Measurements from ENCODE around the gene PPP1R14D.
"Not testable (repeated sequence)": the region's sequence is repeated elsewhere in the genome, so short reads cannot be mapped to it uniquely, and the experiment has no call there.

Gene PPP1R14D, protein sequence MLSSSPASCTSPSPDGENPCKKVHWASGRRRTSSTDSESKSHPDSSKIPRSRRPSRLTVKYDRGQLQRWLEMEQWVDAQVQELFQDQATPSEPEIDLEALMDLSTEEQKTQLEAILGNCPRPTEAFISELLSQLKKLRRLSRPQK

DNA sequence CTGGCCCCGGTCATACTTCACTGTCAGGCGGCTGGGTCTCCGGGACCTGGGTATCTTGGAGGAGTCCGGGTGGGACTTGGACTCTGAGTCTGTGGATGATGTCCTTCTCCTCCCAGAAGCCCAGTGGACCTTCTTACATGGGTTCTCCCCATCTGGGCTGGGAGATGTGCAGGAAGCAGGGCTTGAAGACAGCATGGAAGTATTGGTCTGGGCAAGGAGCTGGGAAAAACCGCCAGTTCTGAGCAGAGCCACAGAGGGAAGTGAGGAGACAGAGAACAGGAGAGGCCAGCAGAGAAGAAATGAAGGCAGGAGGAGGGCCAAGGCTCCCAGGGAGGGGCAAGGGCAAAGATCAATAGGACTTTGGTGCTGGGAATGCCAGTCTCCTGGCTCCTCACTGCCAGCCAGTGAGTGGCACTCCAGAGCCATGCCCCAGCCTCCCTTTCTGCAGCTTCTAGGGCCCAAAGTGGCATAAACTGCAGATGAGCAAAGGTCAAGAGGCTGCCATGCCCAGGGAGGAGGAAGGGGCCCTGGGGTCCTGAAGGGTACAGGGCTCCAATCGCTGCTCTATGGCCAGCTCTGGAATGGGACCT, at the start of gene PPP1R14D:
Gene PPP1R14D, minus strand, starts transcription at position 262 of the 590 bp plus-strand sequence. Its CDS starts 67 bp downstream, at position 195.
- DNase-seq, result no peak
- no peak for ATAC-seq

DNA sequence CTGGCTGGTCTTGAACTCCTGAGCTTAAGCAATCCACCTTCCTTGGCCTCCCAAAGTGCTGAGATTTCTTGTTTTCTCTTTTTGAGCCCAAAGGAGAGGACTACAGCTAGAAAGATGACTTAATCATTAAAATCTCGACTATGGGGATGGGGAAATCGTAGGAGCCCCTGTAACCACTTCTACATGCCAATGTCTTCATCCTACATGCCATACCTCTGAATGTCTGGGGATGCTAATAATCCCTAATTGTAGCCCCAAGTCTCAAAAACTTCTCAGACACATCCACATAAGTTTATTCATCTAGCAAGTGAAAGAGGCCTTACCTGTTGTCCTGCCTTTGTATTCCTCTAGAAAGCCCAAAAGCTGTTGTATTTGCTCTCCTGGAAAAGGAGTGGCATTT, 49.2 kb upstream of the PPP1R14D start:
- ATAC-seq, result no peak
- no peak for DNase-seq

DNA sequence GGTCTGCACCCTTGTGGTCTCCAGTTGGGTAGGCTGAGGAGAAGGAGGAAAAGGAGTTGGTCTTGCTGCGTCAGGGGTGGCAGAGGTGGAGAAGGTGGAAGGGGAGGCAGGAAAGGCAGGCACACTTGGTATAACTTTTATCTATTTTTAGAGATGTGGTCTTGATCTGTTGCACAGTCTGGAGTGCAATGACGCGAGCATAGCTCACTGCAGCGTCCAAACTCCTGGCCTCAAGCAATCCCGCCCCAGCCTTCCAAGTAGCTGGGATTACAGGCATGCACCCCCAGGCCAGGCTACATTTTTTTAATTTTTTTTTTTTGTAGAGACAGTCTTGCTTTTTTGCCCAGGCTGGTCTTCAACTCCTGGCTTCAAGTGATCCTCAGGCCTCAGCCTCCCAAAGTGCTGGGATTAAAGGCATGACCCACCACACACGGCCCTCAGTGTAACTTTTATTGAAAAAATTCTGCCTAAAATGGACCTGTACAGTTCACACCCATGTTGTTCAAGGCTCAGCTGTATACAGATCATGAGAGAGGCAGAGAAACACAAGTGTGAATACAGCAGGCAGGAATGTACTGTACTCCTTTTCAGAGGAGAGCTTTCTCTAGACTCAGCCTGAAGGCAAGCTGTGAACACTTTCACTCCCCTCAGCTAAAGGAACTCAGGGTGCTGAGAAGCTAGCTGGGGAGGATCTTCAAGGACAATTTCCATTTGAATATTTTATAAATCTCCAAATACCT, 47.7 kb upstream of the PPP1R14D start:
- DNase-seq, result no peak
- ATAC-seq, result no peak

DNA sequence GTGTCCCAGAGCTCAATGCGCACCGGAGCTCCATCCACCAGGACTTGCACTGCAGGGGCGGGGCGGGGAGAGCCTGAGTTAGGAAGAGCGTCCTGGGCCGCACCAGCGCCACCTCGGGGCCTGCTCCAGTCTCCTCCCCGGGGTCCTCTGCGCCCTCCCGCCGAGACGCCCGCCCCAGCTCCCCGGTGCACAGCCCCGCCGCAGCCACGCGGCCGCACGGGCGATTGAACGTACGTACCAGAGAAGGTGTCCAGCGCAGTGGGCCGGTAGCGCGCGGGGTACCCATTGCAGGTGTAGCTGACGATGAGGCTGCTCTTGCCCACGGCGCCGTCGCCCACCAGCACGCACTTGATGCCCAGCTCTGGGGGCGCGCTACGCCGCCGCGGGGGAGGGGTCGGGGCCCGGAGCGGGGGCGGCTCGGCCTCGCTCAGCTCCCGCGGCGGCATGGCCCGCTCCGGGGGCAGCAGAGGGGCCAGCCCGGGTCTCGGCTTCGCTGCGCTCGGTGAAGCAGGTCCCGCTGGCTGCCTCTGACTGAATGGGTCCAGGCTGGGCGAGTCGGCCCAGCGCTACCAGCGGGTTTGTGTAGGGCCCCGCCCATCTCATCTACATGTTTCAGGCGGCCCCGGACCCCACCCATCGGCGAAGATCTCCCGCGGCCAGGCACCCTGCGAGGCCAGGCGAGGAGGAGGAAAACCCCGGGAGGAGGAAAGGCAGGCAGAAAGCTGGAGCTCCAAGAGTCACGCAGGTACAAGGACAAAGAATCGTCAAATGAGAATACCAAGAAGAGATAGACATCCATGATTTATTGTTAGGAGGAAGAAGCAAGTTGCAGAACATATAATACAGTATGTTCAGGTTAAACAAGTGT, 45.4 kb upstream of the PPP1R14D start, which contains the start of gene RHOV:
Gene RHOV, minus strand, starts transcription at position 541 of the 868 bp plus-strand sequence. Its CDS starts 95 bp downstream, at position 446.
- peak; percentile 72 for DNase-seq

DNA sequence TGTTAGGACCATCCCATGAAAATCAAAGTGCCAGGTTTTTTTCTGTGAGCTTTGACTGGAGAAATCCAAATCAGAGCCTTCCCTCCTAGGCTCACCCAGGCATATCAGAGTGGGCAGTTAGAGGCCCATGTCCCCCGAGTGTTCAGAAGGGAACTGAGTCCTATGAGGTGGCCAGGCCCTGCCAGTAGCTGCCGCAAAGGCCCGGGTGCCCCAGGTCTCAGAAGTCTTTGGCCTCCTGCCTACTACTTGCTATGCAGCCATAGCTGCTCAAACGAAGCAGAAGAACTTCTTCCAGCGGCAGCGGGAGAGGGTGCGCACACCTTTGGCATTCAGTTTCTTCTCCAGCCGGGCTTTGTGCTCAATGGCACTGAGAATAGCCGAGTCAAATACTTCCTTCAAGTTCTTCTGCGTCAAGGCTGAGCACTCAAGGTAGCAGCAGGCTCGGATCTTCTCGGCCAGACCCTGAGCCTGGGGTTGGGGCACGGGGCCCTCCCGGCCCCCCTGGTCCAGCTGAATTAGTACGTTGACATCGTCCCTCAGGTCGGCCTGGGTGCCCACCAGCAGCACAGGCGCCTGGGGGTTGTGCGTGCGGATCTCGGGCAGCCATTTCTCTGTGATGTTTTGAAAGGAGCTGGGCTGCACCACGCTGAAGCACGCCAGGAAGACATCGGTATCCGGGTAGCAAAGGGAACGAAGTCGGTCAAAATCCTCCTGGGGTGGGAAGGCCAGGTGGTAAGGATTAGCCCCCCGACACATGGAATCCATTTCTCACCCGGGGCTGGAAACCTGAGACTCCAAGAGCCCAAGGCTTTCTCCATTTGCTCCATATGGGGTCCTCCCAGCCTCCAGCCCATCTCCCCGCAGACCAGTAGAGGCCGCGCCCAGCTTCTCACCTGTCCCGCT, 44.5 kb upstream of the PPP1R14D start:
- ATAC-seq, result no peak
- DNase-seq, result no peak

More for the DNA sequence above, 45.4 kb upstream of the PPP1R14D start, which contains the start of gene RHOV:
- ATAC-seq, result peak; percentile 82

DNA sequence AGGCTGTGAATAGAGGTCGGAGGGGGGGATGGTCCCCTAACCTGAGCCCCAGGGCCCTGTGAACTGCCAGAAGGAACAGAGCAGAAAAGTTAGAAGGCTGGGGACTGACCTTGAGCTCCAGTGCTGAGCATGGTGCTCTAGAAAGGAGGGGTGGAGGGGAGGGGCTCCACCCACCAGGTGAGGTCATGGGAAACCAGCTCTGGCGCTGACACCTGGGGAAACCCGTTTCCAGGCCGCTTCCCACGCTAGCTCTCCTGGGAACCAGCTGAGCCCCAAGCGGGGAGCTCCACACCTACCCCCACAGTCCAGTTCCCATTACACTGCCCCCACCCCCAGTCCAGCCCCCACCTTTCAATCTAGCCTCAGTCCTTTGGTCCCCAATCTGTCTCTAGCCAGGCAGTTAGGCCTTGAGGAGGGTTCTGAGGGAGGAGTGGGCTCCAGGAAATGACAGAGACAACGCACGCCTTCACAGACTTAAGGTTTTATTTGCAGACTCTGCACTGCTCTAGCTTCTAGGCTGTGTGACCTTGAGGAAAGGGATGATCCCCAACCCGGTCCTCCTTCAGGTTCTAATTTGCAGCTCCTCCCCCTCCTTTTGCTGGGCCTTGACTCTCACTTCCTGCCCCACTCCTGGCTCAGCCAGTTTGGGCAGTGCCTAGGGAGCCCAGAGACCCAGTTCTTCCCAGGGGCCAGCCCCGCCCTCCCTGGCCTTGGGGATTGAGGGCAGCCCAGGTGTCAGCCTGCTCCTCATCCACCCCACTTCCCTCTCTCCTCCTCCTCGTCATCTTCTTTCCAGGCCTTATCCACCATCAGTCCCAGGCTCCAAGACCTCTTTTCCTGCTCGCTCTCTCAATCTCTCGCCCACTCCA, 43.5 kb upstream of the PPP1R14D start:
- ATAC-seq (peak; percentile 22), DNase-seq (peak; percentile 22)

DNA sequence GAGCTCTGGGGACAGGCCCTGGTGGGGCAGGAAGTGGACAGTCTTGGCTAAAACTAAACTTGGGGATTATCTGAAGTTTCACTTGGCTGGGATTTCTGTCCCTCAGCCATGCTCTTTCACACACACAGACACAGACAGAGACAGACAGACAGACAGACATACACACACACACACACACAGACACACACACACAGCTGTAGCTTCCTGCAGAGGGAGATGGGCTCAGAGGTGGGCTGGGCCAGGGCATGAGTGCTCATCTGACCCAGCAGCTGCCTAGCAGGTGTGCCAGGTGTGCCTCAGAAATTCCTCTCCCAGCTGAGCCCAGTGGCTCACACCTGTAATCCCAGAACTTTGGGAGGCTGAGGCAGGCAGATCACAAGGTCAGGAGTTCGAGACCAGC, 42.2 kb upstream of the PPP1R14D start:
- no peak for ATAC-seq
- no peak for DNase-seq

DNA sequence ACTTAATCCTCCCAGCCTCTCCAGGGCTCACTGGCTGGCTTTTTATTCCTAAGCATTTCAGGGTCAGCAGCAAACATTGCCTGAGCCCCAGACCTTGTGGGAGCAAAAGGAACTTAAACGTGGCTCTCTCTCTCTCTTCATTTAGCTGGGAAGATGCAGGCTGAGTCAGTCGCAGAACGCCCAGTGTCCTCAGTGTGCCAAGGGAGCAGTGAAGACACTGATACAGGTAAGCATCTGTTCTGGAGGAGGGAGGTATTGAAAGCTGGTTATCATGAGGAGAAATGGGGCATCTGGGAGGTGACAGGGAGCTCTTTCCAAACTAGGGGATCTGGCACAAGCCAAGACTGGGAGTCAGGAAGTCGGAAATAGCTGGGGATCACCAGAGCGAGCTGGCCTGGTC, 41.2 kb upstream of the PPP1R14D start:
- DNase-seq (no peak), ATAC-seq (no peak)

DNA sequence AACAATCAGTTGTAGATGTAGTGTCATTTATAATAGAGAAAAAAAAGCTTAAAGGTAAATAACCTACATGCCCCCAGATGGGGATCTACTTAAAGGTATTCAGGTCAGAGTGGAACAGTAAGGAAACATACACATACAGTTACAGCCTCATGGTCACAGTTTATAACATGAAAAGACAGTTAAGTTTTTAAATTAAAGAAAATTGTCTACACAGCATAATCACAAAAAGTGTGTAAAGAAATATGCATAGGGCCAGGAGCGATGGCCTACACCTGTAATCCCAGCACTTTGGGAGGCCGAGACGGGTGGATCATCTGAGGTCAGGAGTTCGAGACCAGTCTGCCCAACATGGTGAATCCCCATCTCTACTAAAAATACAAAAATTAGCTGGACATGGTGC, 38.7 kb upstream of the PPP1R14D start:
- DNase-seq (no peak), ATAC-seq (no peak)

DNA sequence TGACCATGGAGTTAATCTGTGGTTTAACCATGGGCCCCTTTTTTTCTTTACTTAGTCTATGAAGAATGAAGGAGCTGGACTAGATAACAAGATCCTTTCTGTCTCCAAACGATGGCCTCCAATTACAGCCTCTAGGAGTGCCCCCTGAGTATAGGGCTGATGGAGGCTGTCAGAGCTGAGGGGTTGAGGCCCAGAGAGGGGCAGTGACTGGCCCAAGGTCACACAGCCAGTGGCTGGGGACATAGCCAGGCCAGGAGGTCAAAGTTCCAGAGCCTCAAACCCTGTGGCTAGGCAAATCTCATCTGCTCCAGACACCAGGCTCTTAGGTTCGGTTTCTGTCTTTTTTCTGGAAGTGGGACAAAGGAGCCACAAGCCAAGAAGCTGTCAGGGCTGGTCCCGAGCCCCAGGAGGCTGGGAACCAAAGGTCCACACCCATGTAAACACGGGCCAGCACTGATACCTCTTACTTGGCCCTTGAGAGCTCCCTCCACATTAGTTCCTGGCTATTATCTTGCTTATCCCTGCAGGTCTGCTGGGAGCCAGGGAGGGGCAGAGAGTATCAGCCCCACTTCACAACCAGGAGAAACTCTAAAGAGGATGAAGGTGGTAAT, 35.3 kb upstream of the PPP1R14D start:
- ATAC-seq, result no peak
- no peak for DNase-seq

DNA sequence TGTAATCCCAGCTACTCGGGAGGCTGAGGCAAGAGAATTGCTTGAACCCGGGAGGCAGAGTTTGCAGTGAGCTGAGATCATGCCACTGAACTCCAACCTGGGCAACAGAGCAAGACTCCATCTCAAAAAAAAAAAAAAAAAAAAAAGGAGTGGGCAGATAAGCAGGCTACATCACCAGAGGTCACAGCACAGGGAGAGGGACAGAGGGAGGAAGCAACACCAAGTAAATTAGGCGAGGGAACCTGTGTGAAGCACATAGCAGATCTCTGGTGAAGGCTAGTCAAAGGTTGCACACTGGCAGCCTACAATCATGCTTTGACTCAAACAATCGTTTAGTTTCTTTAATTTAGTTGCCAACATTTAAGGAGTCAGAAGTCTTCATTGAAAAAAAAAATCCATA, 32.6 kb upstream of the PPP1R14D start:
- not testable (repeated sequence) for DNase-seq, ATAC-seq

DNA sequence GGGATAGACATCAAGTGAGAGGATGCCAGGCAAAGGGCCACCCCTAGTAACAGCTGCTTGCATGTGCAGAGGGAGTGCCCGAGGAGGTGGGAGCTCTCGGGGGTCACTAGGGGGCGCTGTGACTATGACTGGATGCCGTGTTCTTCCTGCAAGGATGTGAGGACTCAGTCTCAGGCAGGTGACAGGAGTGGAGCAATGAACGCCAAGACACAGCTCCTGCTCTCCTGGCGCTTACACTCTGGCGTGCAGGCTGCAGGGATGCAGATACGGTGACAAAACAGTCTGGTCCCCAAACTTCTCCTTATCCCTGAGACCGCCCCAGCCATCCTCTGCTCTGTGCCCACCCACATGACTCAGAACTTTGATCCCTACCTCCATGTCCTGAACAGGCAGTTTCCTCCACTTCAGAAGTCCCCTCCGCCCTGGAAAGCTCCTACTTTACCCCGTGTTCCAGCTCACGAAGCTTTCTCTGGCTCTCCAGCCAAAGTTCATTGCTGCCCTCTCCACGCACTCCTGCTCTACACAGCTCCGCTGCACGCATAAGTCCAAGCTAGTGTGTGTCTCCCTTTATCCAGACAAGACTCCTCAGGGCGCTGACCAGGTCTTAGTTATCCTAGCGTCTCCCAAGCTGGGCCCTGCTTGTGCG, 30.8 kb upstream of the PPP1R14D start:
- ATAC-seq, result peak; percentile 84
- peak; percentile 90 for DNase-seq

DNA sequence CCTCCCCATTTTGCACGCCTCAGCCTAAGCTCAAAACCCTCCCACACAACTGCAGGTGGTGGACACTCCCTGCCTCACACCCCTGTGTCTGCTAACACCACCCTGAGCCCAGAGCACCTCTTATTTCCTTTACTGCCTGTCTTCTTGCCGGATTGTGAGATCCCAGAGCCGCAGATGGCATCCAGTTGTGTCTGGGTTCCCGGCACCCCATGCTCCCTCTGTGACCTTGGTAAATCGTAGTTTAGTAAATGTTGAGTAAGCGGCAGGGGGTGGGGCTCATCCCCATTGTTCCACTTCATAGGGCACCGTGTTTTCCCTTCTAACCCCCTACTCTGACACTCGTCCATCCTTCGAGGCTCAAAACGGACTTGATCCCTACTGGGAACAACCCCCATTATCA, 30.2 kb upstream of the PPP1R14D start:
- ATAC-seq, result no peak
- DNase-seq, result no peak

DNA sequence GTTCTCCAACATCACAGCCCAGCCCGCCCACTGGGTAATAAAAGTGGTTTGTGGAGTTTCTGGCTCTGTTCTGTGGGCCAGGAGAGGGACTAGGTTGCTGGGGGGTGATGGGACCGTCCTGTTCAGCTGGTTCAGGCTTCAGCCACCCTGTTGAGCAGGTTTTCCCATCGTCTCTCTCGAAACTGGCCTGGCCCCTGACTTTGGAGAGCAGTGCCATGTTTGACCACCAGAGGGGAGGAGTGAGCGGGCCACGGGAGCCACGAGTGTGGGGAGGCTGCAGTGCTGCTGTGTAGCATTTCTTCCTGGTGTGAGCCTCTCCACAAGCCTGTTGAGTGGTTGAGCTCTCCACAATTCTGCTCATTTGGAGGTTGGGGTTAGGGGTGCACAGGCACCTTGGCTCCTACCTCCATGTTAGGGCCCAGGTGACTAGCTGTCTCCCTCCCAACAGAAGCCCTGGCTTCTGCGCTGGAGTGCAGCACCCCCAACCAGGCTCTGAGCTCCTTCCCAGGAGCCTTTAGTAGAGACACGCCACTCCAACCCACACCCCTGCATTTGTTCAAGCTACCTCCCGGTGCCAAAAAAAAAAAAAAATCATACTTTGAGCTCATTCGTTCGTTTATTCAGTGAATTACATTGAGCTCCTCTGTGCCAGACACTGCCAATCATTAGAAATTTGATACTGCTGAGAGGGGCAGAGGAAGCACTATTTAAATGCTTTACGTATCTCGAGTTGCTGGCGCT, 29.3 kb upstream of the PPP1R14D start:
- peak; percentile 87 for DNase-seq
- ATAC-seq, result peak; percentile 81

DNA sequence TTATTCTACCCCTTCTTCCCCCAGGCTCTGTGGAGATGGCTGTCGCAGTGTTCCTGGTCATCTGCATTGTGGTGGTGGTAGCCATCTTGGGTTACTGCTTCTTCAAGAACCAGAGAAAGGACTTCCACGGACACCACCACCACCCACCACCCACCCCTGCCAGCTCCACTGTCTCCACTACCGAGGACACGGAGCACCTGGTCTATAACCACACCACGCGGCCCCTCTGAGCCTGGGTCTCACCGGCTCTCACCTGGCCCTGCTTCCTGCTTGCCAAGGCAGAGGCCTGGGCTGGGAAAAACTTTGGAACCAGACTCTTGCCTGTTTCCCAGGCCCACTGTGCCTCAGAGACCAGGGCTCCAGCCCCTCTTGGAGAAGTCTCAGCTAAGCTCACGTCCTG, 28.2 kb upstream of the PPP1R14D start:
- DNase-seq (no peak), ATAC-seq (no peak)

DNA sequence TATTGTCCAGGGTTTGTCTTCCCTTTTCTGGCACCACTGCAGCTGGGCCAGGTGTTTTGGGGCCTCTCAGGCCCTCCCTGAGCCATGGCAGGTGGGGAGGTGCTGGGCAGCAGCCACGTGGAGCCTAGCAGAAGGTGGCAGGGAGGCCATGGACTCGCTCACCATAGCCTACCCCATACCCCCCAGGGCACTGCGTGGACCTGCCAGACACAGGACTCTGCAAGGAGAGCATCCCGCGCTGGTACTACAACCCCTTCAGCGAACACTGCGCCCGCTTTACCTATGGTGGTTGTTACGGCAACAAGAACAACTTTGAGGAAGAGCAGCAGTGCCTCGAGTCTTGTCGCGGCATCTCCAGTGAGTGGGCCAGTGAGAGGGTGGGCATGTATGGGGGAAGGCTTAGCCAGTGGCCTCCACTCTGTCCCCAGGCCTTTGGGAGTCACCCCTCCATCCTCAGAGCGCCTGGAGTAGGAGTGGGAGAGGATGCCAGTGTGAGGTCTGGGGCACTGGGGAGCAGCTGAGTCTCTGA, 27.3 kb upstream of the PPP1R14D start:
- DNase-seq (no peak), ATAC-seq (no peak)

DNA sequence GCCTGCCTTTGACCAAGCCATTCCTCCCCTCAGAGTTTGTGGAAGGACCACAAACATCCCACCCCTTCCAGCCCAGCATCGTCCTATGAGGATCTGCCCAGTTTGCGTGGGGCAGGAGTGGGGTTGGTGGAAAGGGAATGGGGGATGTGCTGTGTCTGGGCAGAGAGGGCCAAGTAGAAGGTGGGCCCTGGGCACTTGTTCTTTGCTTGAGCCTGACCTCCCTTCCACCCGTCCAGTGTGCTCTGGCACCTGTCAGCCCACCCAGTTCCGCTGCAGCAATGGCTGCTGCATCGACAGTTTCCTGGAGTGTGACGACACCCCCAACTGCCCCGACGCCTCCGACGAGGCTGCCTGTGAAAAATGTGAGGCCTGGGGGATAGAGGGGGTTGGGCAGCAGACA, 25.7 kb upstream of the PPP1R14D start:
- DNase-seq, result no peak

DNA sequence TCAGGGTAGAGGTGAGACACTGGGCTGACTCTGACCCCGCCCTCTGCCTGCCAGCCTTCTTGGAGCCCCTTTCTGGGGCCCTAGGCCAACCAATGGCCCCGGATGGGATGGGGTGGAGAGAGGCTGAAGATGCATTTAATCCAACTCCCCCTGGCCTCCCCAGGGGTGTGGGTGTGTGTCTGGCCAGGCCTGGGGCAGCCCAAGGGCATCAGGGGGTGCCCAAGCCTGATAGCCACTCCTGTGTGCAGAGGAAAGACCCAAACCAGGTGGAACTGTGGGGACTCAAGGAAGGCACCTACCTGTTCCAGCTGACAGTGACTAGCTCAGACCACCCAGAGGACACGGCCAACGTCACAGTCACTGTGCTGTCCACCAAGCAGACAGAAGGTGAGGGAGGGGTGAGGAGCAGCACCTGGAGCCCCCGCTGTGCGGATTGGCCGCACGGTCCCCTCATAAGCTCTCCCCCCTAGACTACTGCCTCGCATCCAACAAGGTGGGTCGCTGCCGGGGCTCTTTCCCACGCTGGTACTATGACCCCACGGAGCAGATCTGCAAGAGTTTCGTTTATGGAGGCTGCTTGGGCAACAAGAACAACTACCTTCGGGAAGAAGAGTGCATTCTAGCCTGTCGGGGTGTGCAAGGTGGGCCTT, 24.9 kb upstream of the PPP1R14D start:
- ATAC-seq, result no peak
- DNase-seq, result no peak

More for the DNA sequence above, 25.7 kb upstream of the PPP1R14D start:
- ATAC-seq, result no peak
